ENCODE measurements around the gene TMEM179.

GRCh38 chr14:104544362-104544961, 60.1 kb downstream of the TMEM179 start:
- TF ChIP-seq CTCF (IDR thresholded peaks at IDR 0.05; ENCODE audit: poor library complexity) (no peak), EZH2 (IDR thresholded peaks at IDR 0.05; ENCODE audit: borderline replicate concordance) (no peak)
